ENCODE measurements around the gene B4GAT1. TPM values are rescaled to one million over a fixed set of nuclear protein-coding genes. Genes with fewer than 3 reads are reported as not detected.

The B4GAT1 gene
- polyA plus RNA-seq, 2 of the 4 experiments (the other 2 are of a cell fraction) = 11.0 to 18.0 TPM

DNA sequence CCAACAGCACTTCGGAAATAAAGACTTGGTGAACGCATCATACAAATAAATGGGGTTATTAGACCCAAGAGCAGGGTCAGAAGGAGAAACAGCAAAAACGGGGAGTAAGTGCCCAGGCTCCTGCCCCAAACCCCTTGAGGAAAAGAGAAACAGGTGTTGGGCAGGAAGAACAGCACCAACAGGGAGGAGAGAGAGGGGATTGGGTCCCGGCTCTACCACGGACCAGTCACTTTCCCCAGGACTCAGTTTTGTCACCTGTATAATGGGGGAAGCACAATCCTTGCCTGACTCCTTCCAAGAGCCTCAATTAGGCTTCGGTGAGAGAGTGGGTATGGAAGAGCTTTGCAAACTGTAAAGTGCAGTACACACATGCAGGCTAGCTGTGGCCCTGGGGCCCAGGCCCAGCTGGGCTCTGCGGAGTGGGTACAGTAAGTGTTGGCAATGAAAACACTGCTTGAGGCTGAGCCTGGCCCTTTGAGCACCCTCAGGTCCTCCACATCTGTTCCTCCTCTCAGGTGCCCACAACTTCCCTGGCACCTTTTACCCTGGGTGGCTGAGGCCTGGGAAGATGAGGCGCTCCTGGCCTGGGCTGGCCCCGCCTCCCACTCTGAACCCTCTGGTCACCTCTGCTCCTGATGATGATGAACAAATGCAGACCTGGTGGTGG is 15.2 kb upstream of the B4GAT1 start:
- WGBS (ENCODE audit: missing lambda C conversion rate) = 86% methylated on average over 9 of the region's 9 CpGs
- no peak for FAIRE-seq
- ATAC-seq = no peak
- no peak overlapping the region for H3K4me2 ChIP-seq
- CTCF ChIA-PET = interaction anchor here (0.6 to 4.3 kb wide), 21 partner anchors 9 to 471 kb away, joined by 3 to 19 read pairs (median 5); partner anchors contain the start of genes B4GAT1, BRMS1, RIN1 and SLC29A2
- no peak for TF ChIP-seq NR3C1 (IDR thresholded peaks at IDR 0.05)
- peak; percentile 71; the same call in 1 of the 2 replicates for TF ChIP-seq KDM1A (IDR thresholded peaks at IDR 0.05; ENCODE audit: low read depth)
- TF ChIP-seq, protein P1, sequence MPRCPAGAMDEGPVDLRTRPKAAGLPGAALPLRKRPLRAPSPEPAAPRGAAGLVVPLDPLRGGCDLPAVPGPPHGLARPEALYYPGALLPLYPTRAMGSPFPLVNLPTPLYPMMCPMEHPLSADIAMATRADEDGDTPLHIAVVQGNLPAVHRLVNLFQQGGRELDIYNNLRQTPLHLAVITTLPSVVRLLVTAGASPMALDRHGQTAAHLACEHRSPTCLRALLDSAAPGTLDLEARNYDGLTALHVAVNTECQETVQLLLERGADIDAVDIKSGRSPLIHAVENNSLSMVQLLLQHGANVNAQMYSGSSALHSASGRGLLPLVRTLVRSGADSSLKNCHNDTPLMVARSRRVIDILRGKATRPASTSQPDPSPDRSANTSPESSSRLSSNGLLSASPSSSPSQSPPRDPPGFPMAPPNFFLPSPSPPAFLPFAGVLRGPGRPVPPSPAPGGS (IDR thresholded peaks at IDR 0.05) = no peak
- no peak for TF ChIP-seq EHF (CRISPR knock-in tag; IDR thresholded peaks at IDR 0.05)
- peak; percentile 50; the same call in 1 of the 2 replicates for TF ChIP-seq HDAC2 (IDR thresholded peaks at IDR 0.05)
- H3K4me3 ChIP-seq = no peak overlapping the region
- no peak overlapping the region for H3K27ac ChIP-seq
- no peaks in the 10 kb centered on the region for H3K9me3 ChIP-seq
- POLR2A ChIA-PET = interaction anchor here (0.5 kb wide), 1 partner anchor 14 kb away, joined by 7 read pairs; no protein-coding TSS in a partner anchor
- DNase-seq (ENCODE audit: low read depth in 1 of 2, low spot score in 1 of 2) = no peak
- H3K4me1 ChIP-seq = no peaks in the 10 kb centered on the region

DNA sequence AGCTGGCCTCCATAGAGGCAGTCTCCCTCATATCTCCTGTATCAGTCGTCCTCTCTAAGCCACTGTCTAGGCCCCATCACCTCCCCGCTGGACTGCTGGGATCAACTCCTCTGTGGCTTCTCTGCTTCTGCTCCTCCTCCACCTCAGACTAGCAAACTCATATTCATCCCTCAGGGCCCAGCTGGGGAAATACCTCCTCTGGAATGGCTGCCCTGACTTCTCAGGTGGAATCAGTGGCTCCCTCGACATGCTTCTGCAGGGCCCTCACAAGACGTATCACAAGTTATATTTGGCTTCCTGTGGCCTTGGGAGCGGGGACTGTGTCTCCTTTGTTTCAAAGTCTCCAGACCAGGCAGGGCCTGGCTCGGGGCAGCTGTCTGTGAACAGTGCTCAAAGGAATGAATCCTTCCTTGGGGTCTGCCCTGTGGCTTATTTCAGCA is 14.1 kb upstream of the B4GAT1 start:
- ATAC-seq (no peak), DNase-seq (ENCODE audit: low read depth in 1 of 2, low spot score in 1 of 2) (no peak), FAIRE-seq (no peak)
- CTCF ChIA-PET = interaction anchor here (0.9 to 4.3 kb wide), 9 partner anchors 10 to 472 kb away, joined by 4 to 19 read pairs (median 7); partner anchors contain the start of gene RIN1
- H3K4me1 ChIP-seq = no peaks in the 10 kb centered on the region
- H3K4me2 ChIP-seq = no peak overlapping the region
- no peak overlapping the region for H3K4me3 ChIP-seq
- H3K27ac ChIP-seq = no peak overlapping the region
- no peaks in the 10 kb centered on the region for H3K9me3 ChIP-seq
- 76% methylated on average over 6 of the region's 6 CpGs for WGBS (ENCODE audit: missing lambda C conversion rate)
- TF ChIP-seq KDM5A (IDR thresholded peaks at IDR 0.05) (no peak), EP300 (IDR thresholded peaks at IDR 0.05) (no peak), JUNB (IDR thresholded peaks at IDR 0.05) (no peak), MAFK (IDR thresholded peaks at IDR 0.05; ENCODE audit: partially characterized antibody) (no peak), CHD2 (IDR thresholded peaks at IDR 0.05; ENCODE audit: low read length, partially characterized antibody) (no peak), PHF8 (IDR thresholded peaks at IDR 0.05; ENCODE audit: borderline replicate concordance, low read depth) (no peak), RFX5 (IDR thresholded peaks at IDR 0.05) (no peak), CBX2 (IDR thresholded peaks at IDR 0.05; ENCODE audit: borderline replicate concordance, low read depth) (no peak), POLR2AphosphoS2 (conservative IDR thresholded peaks at IDR 0.05; ENCODE audit: low read length) (no peak)
- TF ChIP-seq, protein P2, sequence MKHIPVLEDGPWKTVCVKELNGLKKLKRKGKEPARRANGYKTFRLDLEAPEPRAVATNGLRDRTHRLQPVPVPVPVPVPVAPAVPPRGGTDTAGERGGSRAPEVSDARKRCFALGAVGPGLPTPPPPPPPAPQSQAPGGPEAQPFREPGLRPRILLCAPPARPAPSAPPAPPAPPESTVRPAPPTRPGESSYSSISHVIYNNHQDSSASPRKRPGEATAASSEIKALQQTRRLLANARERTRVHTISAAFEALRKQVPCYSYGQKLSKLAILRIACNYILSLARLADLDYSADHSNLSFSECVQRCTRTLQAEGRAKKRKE (CRISPR knock-in tag; IDR thresholded peaks at IDR 0.05; ENCODE audit: low read depth) = no peak
- TF ChIP-seq, protein P3, sequence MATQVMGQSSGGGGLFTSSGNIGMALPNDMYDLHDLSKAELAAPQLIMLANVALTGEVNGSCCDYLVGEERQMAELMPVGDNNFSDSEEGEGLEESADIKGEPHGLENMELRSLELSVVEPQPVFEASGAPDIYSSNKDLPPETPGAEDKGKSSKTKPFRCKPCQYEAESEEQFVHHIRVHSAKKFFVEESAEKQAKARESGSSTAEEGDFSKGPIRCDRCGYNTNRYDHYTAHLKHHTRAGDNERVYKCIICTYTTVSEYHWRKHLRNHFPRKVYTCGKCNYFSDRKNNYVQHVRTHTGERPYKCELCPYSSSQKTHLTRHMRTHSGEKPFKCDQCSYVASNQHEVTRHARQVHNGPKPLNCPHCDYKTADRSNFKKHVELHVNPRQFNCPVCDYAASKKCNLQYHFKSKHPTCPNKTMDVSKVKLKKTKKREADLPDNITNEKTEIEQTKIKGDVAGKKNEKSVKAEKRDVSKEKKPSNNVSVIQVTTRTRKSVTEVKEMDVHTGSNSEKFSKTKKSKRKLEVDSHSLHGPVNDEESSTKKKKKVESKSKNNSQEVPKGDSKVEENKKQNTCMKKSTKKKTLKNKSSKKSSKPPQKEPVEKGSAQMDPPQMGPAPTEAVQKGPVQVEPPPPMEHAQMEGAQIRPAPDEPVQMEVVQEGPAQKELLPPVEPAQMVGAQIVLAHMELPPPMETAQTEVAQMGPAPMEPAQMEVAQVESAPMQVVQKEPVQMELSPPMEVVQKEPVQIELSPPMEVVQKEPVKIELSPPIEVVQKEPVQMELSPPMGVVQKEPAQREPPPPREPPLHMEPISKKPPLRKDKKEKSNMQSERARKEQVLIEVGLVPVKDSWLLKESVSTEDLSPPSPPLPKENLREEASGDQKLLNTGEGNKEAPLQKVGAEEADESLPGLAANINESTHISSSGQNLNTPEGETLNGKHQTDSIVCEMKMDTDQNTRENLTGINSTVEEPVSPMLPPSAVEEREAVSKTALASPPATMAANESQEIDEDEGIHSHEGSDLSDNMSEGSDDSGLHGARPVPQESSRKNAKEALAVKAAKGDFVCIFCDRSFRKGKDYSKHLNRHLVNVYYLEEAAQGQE (IDR thresholded peaks at IDR 0.05) = no peak
- TF ChIP-seq, protein P4, sequence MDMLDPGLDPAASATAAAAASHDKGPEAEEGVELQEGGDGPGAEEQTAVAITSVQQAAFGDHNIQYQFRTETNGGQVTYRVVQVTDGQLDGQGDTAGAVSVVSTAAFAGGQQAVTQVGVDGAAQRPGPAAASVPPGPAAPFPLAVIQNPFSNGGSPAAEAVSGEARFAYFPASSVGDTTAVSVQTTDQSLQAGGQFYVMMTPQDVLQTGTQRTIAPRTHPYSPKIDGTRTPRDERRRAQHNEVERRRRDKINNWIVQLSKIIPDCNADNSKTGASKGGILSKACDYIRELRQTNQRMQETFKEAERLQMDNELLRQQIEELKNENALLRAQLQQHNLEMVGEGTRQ (IDR thresholded peaks at IDR 0.05) = no peak
- TF ChIP-seq, protein P5, sequence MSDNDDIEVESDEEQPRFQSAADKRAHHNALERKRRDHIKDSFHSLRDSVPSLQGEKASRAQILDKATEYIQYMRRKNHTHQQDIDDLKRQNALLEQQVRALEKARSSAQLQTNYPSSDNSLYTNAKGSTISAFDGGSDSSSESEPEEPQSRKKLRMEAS (IDR thresholded peaks at IDR 0.05) = no peak
- POLR2A ChIA-PET = no interaction called here
